Heart left ventricle (tissue), 16 donors: ENCODE measurements around the gene ZC3H7A. TPM values are rescaled to one million over a fixed set of nuclear protein-coding genes. Genes with fewer than 3 reads are reported as not detected.
A peak's percentile ranks its signal among the peaks of the same experiment; 100 is the strongest.

Experiments
- ATAC-seq, 4 donors: fragments of 200-7000 bp; cut with Tn5 transposase; one replicate each; pipeline ENCODE4 v1.9.1; 2020 to 2022; ENCODE audit warnings: moderate library complexity in 4 of 4, mild to moderate bottlenecking in 3 of 4, moderate number of reproducible peaks in 1 of 4
- DNase-seq, 5 donors: peaks; one replicate each; pipeline ENCODE4 v3.0.0-alpha.2; 2020
- H3K27ac ChIP-seq, 12 donors: fragments of 200-600 bp; sonication (generic) in 4 of 12; one replicate each; pipeline versions ENCODE4 v1.5.0 to v1.8.0; 2016 to 2022; ENCODE audit warnings: mild to moderate bottlenecking in 2 of 12
- H3K27me3 ChIP-seq, 9 donors: fragments of 200-600 bp; sonication (generic) in 2 of 9; one replicate each; pipeline versions ENCODE4 v1.5.1 to v1.8.0; 2016 to 2022; ENCODE audit warnings: mild to moderate bottlenecking in 3 of 9
- H3K36me3 ChIP-seq, 9 donors: fragments of 200-600 bp; sonication (generic) in 2 of 9; one replicate each; pipeline versions ENCODE4 v1.5.0 to v1.8.0; 2018 to 2022; ENCODE audit warnings: mild to moderate bottlenecking in 2 of 9
- H3K4me1 ChIP-seq, 12 donors: fragments of 200-600 bp; sonication (generic) in 4 of 12; one replicate each; pipeline versions ENCODE4 v1.5.0 to v1.8.0; 2016 to 2022; ENCODE audit warnings: mild to moderate bottlenecking in 3 of 12
- H3K4me3 ChIP-seq, 12 donors: fragments of 200-600 bp; sonication (generic) in 4 of 12; one replicate each; pipeline versions ENCODE4 v1.5.0 to v1.8.0; 2017 to 2022; ENCODE audit warnings: mild to moderate bottlenecking in 9 of 12, moderate library complexity in 4 of 12
- H3K9me3 ChIP-seq, 12 donors: fragments of 200-600 bp; sonication (generic) in 4 of 12; one replicate each; pipeline versions ENCODE4 v1.5.0 to v1.8.0; 2016 to 2022; ENCODE audit warnings: mild to moderate bottlenecking in 1 of 12
- CTCF ChIP-seq, 12 donors: fragments of 200-600 bp; sonication (generic) in 4 of 12; IDR thresholded peaks; one replicate each; pipeline versions ENCODE4 v1.5.0 to v1.8.0; 2018 to 2022; ENCODE audit warnings: antibody characterized with exemption in 12 of 12, mild to moderate bottlenecking in 5 of 12
- POLR2A ChIP-seq, 2 donors: fragments of 450-650 bp; IDR thresholded peaks; one replicate each; pipeline ENCODE4 v1.6.1; 2017; ENCODE audit warnings: antibody characterized with exemption in 2 of 2, mild to moderate bottlenecking in 2 of 2, moderate library complexity in 2 of 2
- WGBS, 4 donors: extraction: QIAGEN DNeasy Blood & Tissue Kit in 2 of 4; methylation state at CpG; one replicate each; pipeline versions ENCODE4 v1.1.5 to v1.1.7; 2013 to 2018; 5-methylcytosine and 5-hydroxymethylcytosine counted together
- intact Hi-C, 10 donors: fragments of 100-400 bp; cut with DNase I; formaldehyde crosslinking; loops; one replicate each; pipeline versions ENCODE4 v1.11.1 to v1.14.2; 2022
- polyA plus RNA-seq, 2 donors: library from polyadenylated mRNA; stranded (reverse); fragments of 200-250 nt; gene quantifications; one replicate each; pipeline ENCODE4 v1.2.3, GENCODE V29; 2013
- total RNA-seq, 9 donors: library from RNA; depleted of rRNA in 2 of 9; stranded (reverse); fragments of >200 nt in 2 of 9; fragmentation: NEBNext Ultra II Directional in 3 of 9; extraction: Animal tissue kit (Norgen Biotek cat#: 25700) in 3 of 9; gene quantifications; one replicate each; pipeline versions ENCODE4 v1.1.0 to v1.2.4, GENCODE V29; 2016 to 2023
- donor health status: ischemic (EF 13 %, LVEDD 7.1; RV severe dilation, severe dysfunction).
- donor health status: healthy with polysubstance abuse.
- donor health status: DM: no; HTN: yes; CAD: no.
- donor health status: DM: no; HTN: no; CAD: no.
- donor health status: ischemic (EF 25% LVEDD 6.9; RV normal size, moderate dysfunction).
- donor health status: ischemic (EF 25% LVEDD 5.7; RV mildly dilated, moderate dysfunction).
- donor health status: healthy.
- donor health status: DM: yes; HTN: yes; CAD: no.
- donor health status: ischemic (EF 35%, LVEDD 5.7; RV mildly dilated, moderate dysfunction).
- donor health status: nonischemic (EF 11% LVEDD 7.7; RV severe dilation, severe dysfunction).
- donor health status: DM: yes; HTN: yes; CAD: no.
- donor health status: PGD.
- donor health status: ischemic (EF 29% LVEDD 5.4; RV normal size, mild dysfunction).
- donor health status: nonischemic (EF 23%, LVEDD 6.1; RV moderate dilation, normal function).

Gene ZC3H7A
- total and polyA plus RNA-seq, 11 donors: 16.9 to 42.3 (median 27.9) TPM

- H3K27me3 ChIP-seq: no peaks in the 10 kb centered on the region
- H3K36me3 ChIP-seq: no peaks in the 10 kb centered on the region
- peaks cover 0 to 10% (median 0%) of the 10 kb centered on the region in 12 donors for H3K4me1 ChIP-seq
- no peak for ATAC-seq
- H3K4me3 ChIP-seq: no peak overlapping the region
- no peaks in the 10 kb centered on the region for H3K9me3 ChIP-seq
- H3K27ac ChIP-seq: no peak overlapping the region
- TF ChIP-seq POLR2A (IDR thresholded peaks at IDR 0.05) (no peak), CTCF (IDR thresholded peaks at IDR 0.05) (no peak)
- intact Hi-C loops: no loop called here
- WGBS, 4 donors: 77 to 91% (median 87%) methylated on average over 8 of the region's 8 CpGs
- no peak for DNase-seq
These were observed 9.7 kb upstream of the ZC3H7A start for GRCh38 chr16:11806721-11807120.

GRCh38 chr16:11805556-11805955 is 8.5 kb upstream of the ZC3H7A start:
- Histone ChIP-seq H3K27ac (no peak overlapping the region), H3K4me1 (peaks cover 0 to 20% (median 0%) of the 10 kb centered on the region in 12 donors), H3K36me3 (no peaks in the 10 kb centered on the region), H3K4me3 (no peak overlapping the region), H3K9me3 (no peaks in the 10 kb centered on the region), H3K27me3 (no peaks in the 10 kb centered on the region)
- TF ChIP-seq CTCF (IDR thresholded peaks at IDR 0.05) (no peak), POLR2A (IDR thresholded peaks at IDR 0.05) (no peak)
- 85 to 92% (median 89%) methylated on average over 3 of the region's 3 CpGs for WGBS, 4 donors
- ATAC-seq (no peak), DNase-seq (no peak)
- intact Hi-C loops: no loop called here

GRCh38 chr16:11801481-11802021 is 4.5 kb upstream of the ZC3H7A start:
- Histone ChIP-seq H3K4me1 (peaks cover 3 to 40% (median 21%) of the 10 kb centered on the region in 12 donors), H3K27me3 (no peaks in the 10 kb centered on the region), H3K36me3 (no peaks in the 10 kb centered on the region), H3K9me3 (no peaks in the 10 kb centered on the region), H3K27ac (no peak overlapping the region), H3K4me3 (no peak overlapping the region)
- 67 to 99% (median 86%) methylated on average over 3 of the region's 3 CpGs for whole genome bisulfite sequencing, 4 donors
- ATAC-seq (no peak), DNase-seq (no peak)
- intact Hi-C loops: no loop called here
- TF ChIP-seq CTCF (IDR thresholded peaks at IDR 0.05) (no peak), POLR2A (IDR thresholded peaks at IDR 0.05) (no peak)

GRCh38 chr16:11800382-11800718 is 3.3 kb upstream of the ZC3H7A start:
- DNase-seq (peak in 1 of 5 donors; percentile 18), ATAC-seq (no peak)
- H3K4me3 ChIP-seq: peak overlapping the region in 1 of 12 donors; percentile 11
- WGBS, 4 donors: 83 to 93% (median 90%) methylated on average over 3 of the region's 3 CpGs
- peaks cover 3 to 48% (median 25%) of the 10 kb centered on the region in 12 donors for H3K4me1 ChIP-seq
- peaks cover 0 to 3% (median 0%) of the 10 kb centered on the region in 9 donors for H3K36me3 ChIP-seq
- intact Hi-C loops: no loop called here
- TF ChIP-seq POLR2A (IDR thresholded peaks at IDR 0.05) (no peak), CTCF (IDR thresholded peaks at IDR 0.05) (no peak)
- H3K27me3 ChIP-seq: no peaks in the 10 kb centered on the region
- peak overlapping the region in 1 of 12 donors; percentile 96 for H3K27ac ChIP-seq
- no peaks in the 10 kb centered on the region for H3K9me3 ChIP-seq
